Sigmoid colon (tissue), 7 donors: ENCODE results near the gene DDX5. TPM values are rescaled to one million over a fixed set of nuclear protein-coding genes. Genes with fewer than 3 reads are reported as not detected.

Experiments
- DNase-seq: peaks from one replicate; pipeline ENCODE4 v3.0.0-alpha.2; 2019
- H3K27ac ChIP-seq, 4 donors: fragments of 200-600 bp; sonication (generic); one replicate each; pipeline ENCODE4 v1.5.1; 2016 to 2019; ENCODE audit warnings: mild to moderate bottlenecking in 1 of 4
- H3K27me3 ChIP-seq, 3 donors: fragments of 200-600 bp; sonication (generic); one replicate each; pipeline ENCODE4 v1.5.1; 2019; ENCODE audit warnings: mild to moderate bottlenecking in 1 of 3
- H3K36me3 ChIP-seq, 4 donors: fragments of 200-600 bp; sonication (generic); one replicate each; pipeline ENCODE4 v1.5.1; 2016 to 2019
- H3K4me1 ChIP-seq, 4 donors: fragments of 200-600 bp; sonication (generic); one replicate each; pipeline ENCODE4 v1.5.1; 2017 to 2019
- H3K4me3 ChIP-seq, 4 donors: fragments of 200-600 bp; sonication (generic); one replicate each; pipeline ENCODE4 v1.5.1; 2017 to 2019; ENCODE audit warnings: mild to moderate bottlenecking in 2 of 4, moderate library complexity in 1 of 4
- H3K9me3 ChIP-seq, 4 donors: fragments of 200-600 bp in 3 of 4; sonication (generic) in 3 of 4; one replicate each; pipeline versions ENCODE4 v1.5.1 to v1.6.1; 2013 to 2019
- CTCF ChIP-seq, 4 experiments: fragments of 450-650 bp in 3 of 4; fragments of 200-600 bp in 1 of 4; IDR thresholded peaks; one replicate each; pipeline ENCODE4 v1.5.1; 2016 to 2019; ENCODE audit warnings: antibody characterized with exemption in 4 of 4, mild to moderate bottlenecking in 3 of 4, moderate library complexity in 2 of 4
- EP300 ChIP-seq, 4 donors: sonication (generic); formaldehyde crosslinking; IDR thresholded peaks; one replicate each; pipeline ENCODE4 v1.6.1; 2017; ENCODE audit warnings: antibody characterized with exemption in 4 of 4
- POLR2A ChIP-seq, 2 donors: fragments of 450-650 bp; IDR thresholded peaks; one replicate each; pipeline ENCODE4 v1.6.1; 2016; ENCODE audit warnings: antibody characterized with exemption in 2 of 2, mild to moderate bottlenecking in 2 of 2, moderate library complexity in 2 of 2
- POLR2AphosphoS5 ChIP-seq, 4 donors: sonication (generic); formaldehyde crosslinking; IDR thresholded peaks; one replicate each; pipeline ENCODE4 v1.6.1; 2017; ENCODE audit warnings: antibody characterized with exemption in 4 of 4
- WGBS, 2 donors: extraction: QIAGEN DNeasy Blood & Tissue Kit; methylation state at CpG; one replicate each; pipeline ENCODE4 v1.1.7; 2013; 5-methylcytosine and 5-hydroxymethylcytosine counted together
- intact Hi-C: fragments of 100-400 bp; cut with DNase I; formaldehyde crosslinking; loops from one replicate; pipeline ENCODE4 v1.15.1; 2023
- polyA plus RNA-seq, 3 donors: library from polyadenylated mRNA; stranded (reverse); fragments of 200-250 nt; gene quantifications; one replicate each; pipeline ENCODE4 v1.2.3, GENCODE V29; 2013
- small RNA-seq, 3 donors: library from RNA; depleted of rRNA; stranded (forward); fragments of <200 nt; gene quantifications; one replicate each; pipeline ENCODE3, GENCODE V24; 2016
- total RNA-seq, 4 donors: library from RNA; depleted of rRNA; stranded (reverse); fragments of >200 nt; gene quantifications; one replicate each; pipeline ENCODE4 v1.1.0, GENCODE V29; 2016
- donor health status: healthy with polysubstance abuse.
- donor health status: Bipolar disorder and iron deficiency.
- donor health status: healthy.

DDX5 gene
- total and polyA plus RNA-seq, 7 donors = 187 to 1,652 (median 488) TPM

- no peak for DNase-seq
- 67 to 70% methylated on average over 8 of the region's 8 CpGs for WGBS, 2 donors
- Histone ChIP-seq H3K27ac (no peak overlapping the region), H3K9me3 (no peaks in the 10 kb centered on the region), H3K27me3 (no peaks in the 10 kb centered on the region), H3K4me3 (no peak overlapping the region), H3K4me1 (no peaks in the 10 kb centered on the region), H3K36me3 (no peaks in the 10 kb centered on the region)
- intact Hi-C loops = no loop called here
- TF ChIP-seq POLR2A (IDR thresholded peaks at IDR 0.05) (no peak), CTCF (IDR thresholded peaks at IDR 0.05) (no peak), POLR2AphosphoS5 (IDR thresholded peaks at IDR 0.05) (no peak), EP300 (IDR thresholded peaks at IDR 0.05) (no peak)
Observed at GRCh38 chr17:64455993-64456885, 49.9 kb downstream of the DDX5 start.

- intact Hi-C loops = no loop called here
- Histone ChIP-seq H3K4me1 (no peaks in the 10 kb centered on the region), H3K36me3 (no peaks in the 10 kb centered on the region), H3K4me3 (peak overlapping the region in 1 of 4 donors; percentile 25), H3K27ac (peak overlapping the region in 3 of 4 donors; percentile 38 to 68 (median 50)), H3K27me3 (no peaks in the 10 kb centered on the region), H3K9me3 (no peaks in the 10 kb centered on the region)
- no peak for TF ChIP-seq POLR2A (IDR thresholded peaks at IDR 0.05)
- no peak for TF ChIP-seq CTCF (IDR thresholded peaks at IDR 0.05)
- TF ChIP-seq EP300 (IDR thresholded peaks at IDR 0.05) = no peak
- TF ChIP-seq POLR2AphosphoS5 (IDR thresholded peaks at IDR 0.05) = no peak
- no peak for DNase-seq
- WGBS, 2 donors = 41 to 59% methylated on average over 3 of the region's 3 CpGs
Observed at GRCh38 chr17:64449545-64449944, 56.5 kb downstream of the DDX5 start.

- WGBS, 2 donors = 29 to 38% methylated on average over 10 of the region's 10 CpGs
- peak; percentile 71 for DNase-seq
Observed at GRCh38 chr17:64448665-64449512, 57.2 kb downstream of the DDX5 start, which contains the start of gene MILR1. Gene MILR1 (plus strand): TSS chr17:64449115. CDS start chr17:64449169, 54 bp downstream.

More at GRCh38 chr17:64448665-64449512, 57.2 kb downstream of the DDX5 start, which contains the start of gene MILR1:
- Histone ChIP-seq H3K27me3 (no peaks in the 10 kb centered on the region), H3K9me3 (no peaks in the 10 kb centered on the region), H3K36me3 (no peaks in the 10 kb centered on the region), H3K4me3 (peak within 1 kb of the TSS in 1 of 4 donors; percentile 25), H3K4me1 (no peaks in the 10 kb centered on the region), H3K27ac (peak within 1 kb of the TSS; percentile 33 to 68 (median 44))
- peak in 1 of 4 donors; percentile 8 for TF ChIP-seq POLR2AphosphoS5 (IDR thresholded peaks at IDR 0.05)
- TF ChIP-seq POLR2A (IDR thresholded peaks at IDR 0.05) = no peak
- intact Hi-C loops = no loop called here

Small RNA genes within 50 kb of the gene (small RNA-seq; reads per million reads assigned to genes)
- 0 reads per million in 3 donors for gene ATP5MFP4

Other genes starting within 250 kb of the DDX5 start
- gene TEX2, start 243.0 kb downstream of the DDX5 start, total RNA-seq = 10 to 100 TPM; 39.3 to 50.7 (median 42.5) TPM
- 10 to 100 TPM in 1 of 3 donors, 1 to 10 TPM in 2; 4.6 to 14.5 (median 7.8) TPM for gene TEX2, start 243.0 kb downstream of the DDX5 start, polyA plus RNA-seq
- gene PECAM1, start 115.4 kb downstream of the DDX5 start, total RNA-seq = 10 to 100 TPM; 36.0 to 60.9 (median 44.3) TPM
- gene PECAM1, start 115.4 kb downstream of the DDX5 start, polyA plus RNA-seq = 10 to 100 TPM in 1 of 3 donors, 1 to 10 TPM in 2; 3.6 to 39.0 (median 4.9) TPM
- 1 to 10 TPM; 1.8 to 6.5 (median 3.1) TPM for gene MILR1, start 57.2 kb downstream of the DDX5 start, total RNA-seq
- gene MILR1, start 57.2 kb downstream of the DDX5 start, polyA plus RNA-seq = 1 to 10 TPM; 4.4 to 7.8 (median 6.6) TPM
- gene POLG2, start 9.2 kb downstream of the DDX5 start, total RNA-seq = 10 to 100 TPM in 2 of 4 donors, 1 to 10 TPM in 2; 5.2 to 16.1 (median 10.4) TPM
- gene POLG2, start 9.2 kb downstream of the DDX5 start, polyA plus RNA-seq = 10 to 100 TPM in 1 of 3 donors, 1 to 10 TPM in 2; 3.9 to 11.0 (median 4.2) TPM
- gene CEP95, start 688 bp upstream of the DDX5 start, total RNA-seq = 10 to 100 TPM; 34.9 to 74.5 (median 56.9) TPM
- gene CEP95, start 688 bp upstream of the DDX5 start, polyA plus RNA-seq = 10 to 100 TPM; 13.2 to 24.3 (median 13.9) TPM
- gene SMURF2, start 156.0 kb upstream of the DDX5 start, total RNA-seq = 10 to 100 TPM; 23.8 to 30.2 (median 25.9) TPM
- gene SMURF2, start 156.0 kb upstream of the DDX5 start, polyA plus RNA-seq = 1 to 10 TPM; 5.8 to 9.0 (median 6.8) TPM